GM19240 (cell line): ENCODE measurements around the gene TSPAN3.

Experiments used
- DNase-seq: peaks from one replicate; pipeline ENCODE4 v3.0.0; 2011; ENCODE audit warnings: low spot score; ENCODE audit not compliant: insufficient read length

TSPAN3 gene

GRCh38 chr15:77057072-77057471, 13.8 kb downstream of the TSPAN3 start:
- DNase-seq, result no peak

DNA sequence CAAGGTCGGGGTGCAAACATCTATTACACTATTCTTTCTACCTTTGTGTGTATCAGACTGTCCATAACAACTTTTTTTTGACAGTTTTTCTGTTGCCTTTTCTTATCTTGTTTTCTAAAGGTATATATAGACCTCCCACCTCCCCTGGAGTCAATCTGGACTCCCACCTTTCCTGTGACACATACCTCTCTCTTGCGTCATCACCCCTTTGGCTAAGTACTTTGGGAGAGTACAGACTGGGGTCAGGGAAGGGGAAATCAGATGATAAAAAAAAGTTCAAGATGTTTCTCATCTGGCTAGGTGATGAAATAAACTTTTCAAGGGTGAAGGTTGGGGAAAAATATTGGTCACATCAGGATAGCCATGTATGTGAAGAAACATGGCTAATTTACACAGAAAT, 17.2 kb downstream of the TSPAN3 start:
- no peak for DNase-seq

- DNase-seq, result no peak
Measured at GRCh38 chr15:77052556-77052955, 18.4 kb downstream of the TSPAN3 start.

DNA sequence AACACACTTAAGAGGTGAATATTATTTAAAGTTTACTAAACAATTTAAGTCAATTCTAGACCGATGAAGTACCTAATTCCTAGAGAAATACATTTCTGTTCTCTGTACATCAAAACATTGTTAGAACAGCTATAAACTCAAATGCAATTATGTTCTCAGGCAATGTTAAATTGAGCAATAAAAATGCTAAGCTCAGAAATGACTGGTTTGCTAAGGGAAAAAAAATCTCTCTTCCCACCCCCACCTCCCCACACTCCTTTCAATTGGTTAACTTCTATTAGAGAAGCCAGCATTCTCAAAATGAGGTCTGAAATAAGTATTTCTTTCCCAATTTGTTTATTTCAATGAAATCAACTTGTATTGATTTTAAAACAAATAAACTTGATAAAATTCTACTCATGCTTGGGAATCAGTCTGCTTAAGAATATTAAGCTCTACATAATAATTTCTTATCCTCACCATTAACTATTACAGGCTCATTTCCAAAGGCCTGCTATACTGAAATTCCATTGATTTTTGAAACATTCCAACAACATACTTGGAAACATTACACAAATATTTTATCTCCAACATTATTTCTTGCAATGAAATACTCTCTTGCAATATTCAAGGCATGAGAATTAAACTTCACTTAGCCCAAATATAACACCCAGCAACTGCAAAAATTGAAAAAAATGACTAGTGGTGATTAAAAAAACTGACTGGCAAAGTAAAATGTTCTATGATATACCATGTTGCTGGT, 22.6 kb downstream of the TSPAN3 start:
- DNase-seq, result no peak

DNA sequence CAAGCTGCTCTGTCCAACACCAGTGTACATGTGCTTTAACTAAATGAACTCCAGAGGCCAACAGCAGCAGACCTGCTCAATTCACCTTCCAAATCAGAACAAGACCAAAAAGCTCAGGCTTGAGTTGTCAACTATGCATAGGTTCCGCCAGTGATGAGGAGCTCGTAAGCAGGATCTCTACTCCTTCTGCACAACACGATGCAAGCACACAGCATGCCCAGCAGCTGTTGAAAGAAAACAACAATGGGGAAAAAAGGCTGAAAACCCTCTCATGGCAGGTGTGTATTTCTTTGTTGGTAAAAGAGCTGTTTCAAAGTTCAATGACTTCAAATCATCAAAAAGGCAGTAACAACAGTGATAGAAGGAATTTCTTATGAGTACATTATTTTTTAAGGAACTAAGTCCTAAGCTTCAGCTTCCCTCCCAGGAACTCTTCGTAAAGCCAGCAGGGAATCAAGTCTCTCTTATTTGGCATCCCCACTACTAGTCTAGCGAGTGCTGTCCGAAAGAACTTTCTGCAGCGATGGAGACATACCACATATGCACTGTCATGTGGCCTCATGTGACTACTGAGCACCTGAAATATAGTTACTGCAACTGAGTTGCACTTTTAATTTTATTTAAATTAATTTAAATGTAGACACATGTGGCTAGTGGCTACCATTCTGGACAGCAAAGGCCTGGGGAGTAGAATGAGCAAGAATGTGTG, 24.1 kb downstream of the TSPAN3 start:
- DNase-seq, result no peak

DNA sequence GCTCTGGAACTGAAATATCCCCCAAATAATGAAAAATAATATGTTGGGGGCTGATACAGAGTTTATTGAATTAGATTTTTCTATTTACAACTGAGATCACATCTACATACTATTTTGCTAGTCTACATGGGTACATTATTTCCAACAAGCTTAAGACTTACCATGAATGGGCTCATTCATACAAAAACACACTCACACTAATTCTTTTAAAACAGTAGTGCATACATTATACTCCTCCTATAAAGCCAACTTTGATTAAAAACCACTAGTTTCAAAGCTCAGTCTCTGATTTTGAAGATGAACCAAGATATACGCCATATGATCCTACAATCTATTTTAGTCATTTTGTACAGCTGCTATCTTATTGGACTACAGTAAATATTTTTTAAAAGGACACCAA, 24.9 kb downstream of the TSPAN3 start:
- no peak for DNase-seq

- DNase-seq, result no peak
Measured at GRCh38 chr15:77044228-77045042, 26.5 kb downstream of the TSPAN3 start.

DNA sequence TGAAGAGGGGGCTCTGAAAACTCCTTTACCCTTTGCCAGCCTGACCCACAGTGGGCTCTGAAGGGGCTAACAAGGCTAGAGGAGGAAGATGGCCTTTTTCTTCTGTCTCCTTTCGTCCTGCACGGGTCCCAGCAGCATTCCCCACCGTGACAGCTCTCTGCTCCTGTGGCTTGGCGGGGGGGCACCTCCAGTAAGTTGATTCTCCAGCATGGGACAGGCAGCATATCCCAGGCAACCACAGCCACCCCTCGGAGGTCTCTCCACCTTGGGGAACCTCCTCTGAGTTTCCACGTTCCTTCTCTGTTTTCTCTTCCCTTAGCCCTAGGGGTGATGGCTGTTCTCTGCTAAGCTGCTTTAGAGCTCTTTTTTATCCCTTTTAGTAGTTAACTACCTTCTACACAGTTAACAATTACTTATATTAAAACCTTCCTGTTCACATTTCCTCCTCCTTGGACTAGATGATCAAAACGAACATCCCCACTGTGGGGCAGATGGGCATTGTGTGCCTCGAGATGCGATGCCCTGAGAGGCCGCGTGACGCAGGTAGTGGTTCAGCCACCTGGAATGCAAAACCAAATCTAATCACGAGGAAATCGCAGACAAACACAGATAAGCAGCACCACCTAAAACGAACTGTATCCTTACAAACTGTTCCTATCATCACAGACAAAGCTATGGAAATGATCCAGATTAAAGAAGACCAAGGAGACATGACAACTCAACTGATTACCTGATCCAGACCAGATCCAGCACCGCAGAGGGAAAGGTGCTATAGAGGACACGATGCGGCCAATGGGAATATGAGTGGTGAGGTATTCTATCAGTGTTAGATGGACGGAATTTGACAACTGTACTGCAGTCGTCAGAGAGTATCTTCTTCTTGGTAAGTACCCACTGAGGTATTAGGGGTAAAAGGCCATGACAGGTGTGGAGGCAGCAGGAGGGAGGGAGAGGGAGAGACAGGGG, 27.7 kb downstream of the TSPAN3 start:
- DNase-seq, result no peak

DNA sequence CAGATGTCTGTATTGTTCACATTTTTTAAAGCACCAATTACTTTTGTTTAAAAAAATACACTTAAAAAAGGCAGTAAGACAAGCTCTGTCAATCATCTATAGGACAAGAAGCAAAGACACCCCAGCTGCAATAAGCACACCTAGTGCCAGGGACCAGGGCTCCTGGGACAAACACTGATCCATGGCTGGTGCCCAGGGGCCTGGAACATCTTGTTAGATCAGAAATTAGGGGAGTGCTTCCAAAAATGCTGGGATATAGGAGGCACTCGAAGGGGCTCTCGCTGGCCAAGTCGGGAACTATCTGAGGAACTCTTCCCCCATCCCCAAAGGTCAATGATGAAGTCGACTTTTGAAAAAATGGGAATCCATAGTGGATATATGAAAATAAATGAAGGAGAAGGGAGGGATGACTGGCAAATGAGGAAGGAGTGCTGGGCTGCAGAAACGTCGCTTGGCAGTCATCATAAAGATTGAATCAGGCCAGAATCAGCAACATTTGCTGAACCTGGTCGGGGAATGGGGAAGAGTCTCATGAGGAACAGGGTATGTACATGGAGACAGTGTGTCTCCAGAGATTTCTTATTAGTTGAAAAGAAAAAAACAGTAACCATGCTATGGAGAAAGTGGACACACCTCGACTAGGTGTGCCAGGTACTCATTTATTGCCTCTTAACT, 28.5 kb downstream of the TSPAN3 start:
- no peak for DNase-seq

DNA sequence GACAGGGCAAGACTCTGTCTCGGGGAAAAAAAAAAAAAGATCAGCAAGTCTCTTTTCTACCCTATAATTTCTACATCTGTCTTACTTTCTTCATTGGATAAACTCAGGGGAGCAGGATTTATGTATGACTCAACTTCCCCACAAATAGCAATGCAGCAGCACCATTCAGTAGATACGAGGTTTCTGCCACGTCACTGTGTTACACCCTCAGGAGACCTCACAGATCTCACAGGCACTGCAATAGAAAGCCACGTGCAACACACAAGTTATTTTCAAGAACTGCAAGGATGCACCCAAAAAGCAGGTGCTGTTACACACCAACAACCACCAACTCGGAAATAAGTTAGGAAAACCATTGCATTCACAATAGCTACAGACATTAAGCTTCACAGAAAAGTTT, 30.2 kb downstream of the TSPAN3 start:
- no peak for DNase-seq

DNA sequence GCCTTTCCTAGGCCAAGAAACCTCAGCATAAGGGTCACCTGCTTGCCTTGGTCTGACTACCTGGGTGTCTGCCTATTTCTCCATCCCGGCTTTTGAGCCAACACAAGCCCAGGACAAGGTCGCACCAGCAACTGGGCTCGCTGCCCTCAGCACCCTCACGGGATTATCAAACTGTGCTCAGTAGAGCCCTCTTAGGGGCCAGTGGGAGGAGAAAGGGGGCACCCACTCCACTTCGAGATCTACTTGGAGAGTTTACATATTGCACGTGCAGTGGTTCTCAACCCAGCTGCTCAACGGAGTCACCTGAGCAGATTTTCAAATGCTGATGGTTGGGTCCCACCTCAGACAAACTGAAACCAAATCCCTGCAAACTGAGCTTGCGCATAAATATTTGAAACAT, 31.1 kb downstream of the TSPAN3 start:
- DNase-seq, result no peak

DNA sequence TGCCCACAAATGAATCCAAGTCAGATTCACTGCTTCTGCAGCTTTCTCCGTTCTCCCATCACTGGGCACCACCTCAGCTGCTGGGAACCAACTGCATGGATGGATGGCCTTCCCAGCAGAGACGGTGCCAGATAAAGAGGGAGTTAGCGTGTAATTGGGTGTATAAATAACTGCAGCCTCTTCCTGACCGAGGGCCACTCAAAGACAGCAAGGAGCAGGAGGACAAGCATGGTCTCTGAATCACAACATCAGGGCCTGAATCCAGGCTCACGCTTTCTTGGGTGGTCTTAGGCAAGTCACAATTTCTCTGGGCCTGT, 31.7 kb downstream of the TSPAN3 start:
- DNase-seq, result no peak

GRCh38 chr15:77038312-77039216, 32.3 kb downstream of the TSPAN3 start:
- DNase-seq, result no peak

- no peak for DNase-seq
Measured at GRCh38 chr15:77037388-77038209, 33.3 kb downstream of the TSPAN3 start.

DNA sequence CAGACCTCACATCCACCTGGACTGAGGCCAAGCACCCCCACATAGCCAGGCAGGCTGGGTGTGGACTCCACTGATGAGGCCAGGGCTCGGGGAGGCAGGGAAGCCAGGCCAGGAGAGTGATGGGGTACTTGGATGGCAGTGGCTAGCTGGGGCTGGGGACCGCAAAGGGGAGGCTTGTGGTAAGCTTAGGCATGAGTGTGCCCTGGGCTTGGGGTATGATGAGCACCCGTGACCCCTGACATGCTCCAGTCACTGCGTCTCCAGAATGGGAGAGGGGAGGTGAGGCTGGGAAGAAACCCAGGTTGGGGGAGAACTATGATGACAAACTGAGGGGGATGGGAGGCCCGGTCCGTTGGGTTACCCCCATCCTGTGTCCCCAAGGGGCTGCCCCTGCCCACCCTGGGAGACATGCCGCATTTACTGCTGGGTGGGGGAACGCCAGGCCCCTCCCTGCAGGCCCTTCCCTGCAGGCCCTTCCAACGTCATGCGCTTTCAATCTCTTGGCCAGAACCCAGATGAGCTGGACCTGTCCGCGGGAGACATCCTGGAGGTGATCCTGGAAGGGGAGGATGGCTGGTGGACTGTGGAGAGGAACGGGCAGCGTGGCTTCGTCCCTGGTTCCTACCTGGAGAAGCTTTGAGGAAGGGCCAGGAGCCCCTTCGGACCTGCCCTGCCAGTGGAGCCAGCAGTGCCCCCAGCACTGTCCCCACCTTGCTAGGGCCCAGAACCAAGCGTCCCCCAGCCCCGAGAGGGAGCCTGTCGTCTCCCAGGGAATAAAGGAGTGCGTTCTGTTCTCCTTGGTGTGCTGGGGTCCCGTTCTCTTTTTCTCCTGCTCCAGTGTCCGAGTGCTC, 34.1 kb downstream of the TSPAN3 start:
- DNase-seq, result no peak

DNA sequence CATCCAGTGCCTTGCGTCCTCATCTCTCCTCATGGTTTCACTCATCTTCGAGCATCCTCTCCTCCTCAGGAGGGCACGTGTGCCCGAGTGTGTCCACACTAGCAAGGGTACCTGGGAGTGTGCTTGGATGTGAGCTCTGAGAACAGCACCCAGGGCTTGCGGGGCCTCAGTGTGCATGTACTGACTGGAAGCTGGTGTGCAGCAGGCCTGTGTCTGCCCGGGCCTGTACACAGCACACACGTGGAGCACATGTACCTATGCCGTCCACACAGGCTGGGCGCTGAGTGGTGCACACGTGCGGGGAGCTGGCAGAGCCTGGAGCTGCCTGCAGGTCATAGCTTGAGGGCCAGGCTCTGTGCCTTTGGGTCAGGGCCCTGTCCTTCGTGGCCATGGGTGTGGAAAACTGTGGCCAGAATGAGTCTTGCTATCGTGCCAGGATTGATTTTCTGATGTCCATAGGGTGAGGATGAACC, 34.9 kb downstream of the TSPAN3 start:
- DNase-seq, result no peak

DNA sequence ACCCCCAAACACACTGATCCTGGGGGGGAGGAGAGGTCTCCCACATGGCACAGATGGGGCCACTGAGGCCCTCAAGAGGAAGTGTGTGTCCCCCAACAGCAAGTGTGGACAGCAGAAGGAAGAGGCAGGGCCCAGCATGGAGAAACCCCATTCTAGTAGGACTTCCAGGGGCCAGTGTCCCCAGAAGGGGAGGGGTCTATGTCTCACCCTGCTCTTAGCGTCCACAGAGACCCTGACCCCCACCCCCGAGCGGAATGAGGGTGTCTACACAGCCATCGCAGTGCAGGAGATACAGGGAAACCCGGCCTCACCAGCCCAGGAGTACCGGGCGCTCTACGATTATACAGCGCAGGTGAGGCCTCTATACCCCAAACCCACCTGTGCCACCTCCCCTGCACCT, 35.3 kb downstream of the TSPAN3 start:
- no peak for DNase-seq
